HAP-1 (cell line): ENCODE measurements around the gene MPZL3.

Source experiments
- DNase-seq, 2 experiments: peaks; one replicate each; pipeline ENCODE4 v3.0.0-alpha.2; 2016 to 2020; ENCODE audit warnings: low spot score in 2 of 2
- H3K27me3 ChIP-seq: fragments of 250-450 bp; sonication (Bioruptor Pico); 2 replicates; pipeline ENCODE4 v1.5.1; 2020; ENCODE audit warnings: low read depth, mild to moderate bottlenecking, moderate library complexity
- H3K36me3 ChIP-seq: fragments of 250-450 bp; sonication (Bioruptor Pico); replicated peaks from 2 replicates; pipeline ENCODE4 v1.5.1; 2020; ENCODE audit warnings: mild to moderate bottlenecking
- H3K4me1 ChIP-seq: fragments of 250-450 bp; sonication (Bioruptor Pico); 2 replicates; pipeline ENCODE4 v1.5.1; 2020; ENCODE audit warnings: mild to moderate bottlenecking
- H3K4me3 ChIP-seq: fragments of 250-450 bp; sonication (Bioruptor Pico); 2 replicates; pipeline ENCODE4 v1.5.1; 2020; ENCODE audit warnings: mild to moderate bottlenecking, moderate library complexity
- H3K9me3 ChIP-seq: fragments of 250-450 bp; sonication (Bioruptor Pico); 2 replicates; pipeline ENCODE4 v1.5.1; 2020; ENCODE audit warnings: mild to moderate bottlenecking, moderate library complexity
- in situ Hi-C: fragments of 300-500 bp; cut with MboI; formaldehyde crosslinking; loops from 3 replicates; pipeline ENCODE4 v1.14.3; 2020; ENCODE audit warnings: low sequenced_read_pairs, inconsistent platforms, mixed read lengths

Gene MPZL3

GRCh38 chr11:118219244-118219643 is 32.9 kb downstream of the MPZL3 start:
- in situ Hi-C loops: no loop called here

GRCh38 chr11:118217575-118217974 is 34.6 kb downstream of the MPZL3 start:
- Histone ChIP-seq H3K9me3 (no peaks in the 10 kb centered on the region), H3K4me1 (no peaks in the 10 kb centered on the region), H3K27me3 (peaks cover 30% of the 10 kb centered on the region), H3K4me3 (no peak overlapping the region), H3K36me3 (no peaks in the 10 kb centered on the region)
- no peak for DNase-seq
- in situ Hi-C loops: no loop called here

More at GRCh38 chr11:118219244-118219643, 32.9 kb downstream of the MPZL3 start:
- H3K4me3 ChIP-seq: no peak overlapping the region
- no peaks in the 10 kb centered on the region for H3K9me3 ChIP-seq
- no peak for DNase-seq
- peaks cover 16% of the 10 kb centered on the region for H3K27me3 ChIP-seq
- no peaks in the 10 kb centered on the region for H3K4me1 ChIP-seq
- no peaks in the 10 kb centered on the region for H3K36me3 ChIP-seq

- no peak for DNase-seq
- H3K9me3 ChIP-seq: no peaks in the 10 kb centered on the region
- in situ Hi-C loops: no loop called here
- H3K36me3 ChIP-seq: no peaks in the 10 kb centered on the region
- H3K27me3 ChIP-seq: peaks cover 36% of the 10 kb centered on the region
- H3K4me3 ChIP-seq: no peak overlapping the region
- no peaks in the 10 kb centered on the region for H3K4me1 ChIP-seq
Measured at GRCh38 chr11:118216621-118217481, 35.3 kb downstream of the MPZL3 start.

- H3K4me3 ChIP-seq: no peak overlapping the region
- peaks cover 33% of the 10 kb centered on the region for H3K27me3 ChIP-seq
- in situ Hi-C loops: no loop called here
- peaks cover 4% of the 10 kb centered on the region; the same call in 1 of the 2 replicates for H3K4me1 ChIP-seq
- H3K36me3 ChIP-seq: no peaks in the 10 kb centered on the region
- no peaks in the 10 kb centered on the region for H3K9me3 ChIP-seq
- DNase-seq: no peak
Measured at GRCh38 chr11:118215765-118216164, 36.4 kb downstream of the MPZL3 start.

- in situ Hi-C loops: no loop called here
- no peaks in the 10 kb centered on the region for H3K36me3 ChIP-seq
- H3K4me1 ChIP-seq: peaks cover 4% of the 10 kb centered on the region; the same call in 1 of the 2 replicates
- H3K9me3 ChIP-seq: no peaks in the 10 kb centered on the region
- H3K4me3 ChIP-seq: no peak overlapping the region
- peaks cover 33% of the 10 kb centered on the region for H3K27me3 ChIP-seq
- no peak for DNase-seq
Measured at GRCh38 chr11:118215262-118215661, 36.9 kb downstream of the MPZL3 start.

DNA sequence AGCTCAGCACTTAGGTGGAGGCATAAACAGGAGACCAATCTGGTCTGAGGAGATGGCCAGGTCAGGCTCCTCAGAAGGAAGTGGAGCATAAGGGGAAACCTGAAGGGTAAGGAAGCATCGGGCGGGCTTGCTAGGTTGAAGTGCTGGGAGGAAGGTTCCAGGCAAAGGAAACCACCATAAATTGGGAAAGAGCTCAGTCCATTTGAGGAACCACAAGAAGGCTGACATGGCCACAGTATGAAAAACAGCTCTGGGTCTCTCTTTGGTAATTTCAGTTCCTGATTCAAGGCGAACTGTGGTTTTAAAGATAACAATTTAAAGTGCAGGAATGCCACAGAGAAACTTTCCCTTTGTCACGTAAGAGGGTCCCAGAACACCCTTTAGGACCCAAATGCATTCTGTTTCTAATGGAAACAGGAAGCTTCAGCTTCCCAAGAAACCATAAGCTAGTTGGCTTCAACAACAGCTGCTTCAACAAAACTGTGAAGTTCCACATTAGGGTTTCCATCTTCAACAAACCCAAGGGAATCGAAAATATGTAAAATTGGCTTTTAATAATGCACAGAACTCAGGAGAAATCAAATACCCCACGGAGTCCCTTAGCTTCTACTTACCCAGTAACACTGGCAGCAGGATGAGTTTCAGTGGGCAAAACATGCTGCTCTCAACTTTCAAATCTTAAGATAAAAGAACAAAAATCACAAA is 37.8 kb downstream of the MPZL3 start:
- no peak for DNase-seq
- no peaks in the 10 kb centered on the region for H3K36me3 ChIP-seq
- H3K4me1 ChIP-seq: peaks cover 4% of the 10 kb centered on the region; the same call in 1 of the 2 replicates
- in situ Hi-C loops: no loop called here
- H3K4me3 ChIP-seq: no peak overlapping the region
- H3K27me3 ChIP-seq: peaks cover 33% of the 10 kb centered on the region
- no peaks in the 10 kb centered on the region for H3K9me3 ChIP-seq

DNA sequence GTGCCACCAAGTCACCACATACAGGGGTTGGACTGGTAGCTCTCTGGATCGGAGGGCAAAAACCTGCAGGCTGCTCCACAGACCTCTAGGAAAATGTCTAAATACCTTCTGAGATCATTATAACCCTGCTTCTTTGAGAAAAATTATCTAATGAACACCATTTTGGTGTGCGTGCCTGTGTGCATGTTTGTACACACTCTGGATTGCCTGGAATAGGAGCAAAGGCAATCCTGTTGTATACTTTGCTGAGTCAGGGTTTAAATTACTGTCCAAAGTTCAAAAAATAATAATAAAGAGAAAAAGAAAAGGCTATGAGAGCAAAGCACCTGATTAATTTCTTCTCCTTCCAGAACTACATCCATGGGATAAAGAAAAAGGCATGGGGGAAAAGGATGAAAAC is 38.4 kb downstream of the MPZL3 start:
- Histone ChIP-seq H3K4me1 (peaks cover 4% of the 10 kb centered on the region; the same call in 1 of the 2 replicates), H3K9me3 (no peaks in the 10 kb centered on the region), H3K27me3 (peaks cover 33% of the 10 kb centered on the region), H3K4me3 (no peak overlapping the region), H3K36me3 (no peaks in the 10 kb centered on the region)
- in situ Hi-C loops: no loop called here
- DNase-seq: no peak

DNA sequence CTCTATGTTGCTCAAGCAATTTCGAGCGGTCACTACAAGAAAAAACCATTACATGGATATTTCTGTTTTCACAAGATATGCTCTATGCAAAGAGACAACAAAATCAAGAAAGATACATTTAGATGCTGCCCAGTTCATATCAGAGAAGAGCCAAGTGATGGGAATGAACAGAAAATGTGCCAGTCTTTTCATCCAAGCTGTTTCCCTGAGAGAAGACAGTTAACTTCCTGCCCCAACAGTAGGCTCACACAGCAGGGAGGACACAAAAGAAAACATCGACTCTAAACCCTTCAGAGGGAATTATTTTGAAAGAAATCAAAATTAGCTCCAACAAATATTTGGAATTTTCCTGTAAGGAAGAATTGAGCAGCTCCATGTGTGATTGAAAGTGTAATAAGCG is 39.0 kb downstream of the MPZL3 start:
- Histone ChIP-seq H3K27me3 (peaks cover 33% of the 10 kb centered on the region), H3K9me3 (no peaks in the 10 kb centered on the region), H3K36me3 (no peaks in the 10 kb centered on the region), H3K4me3 (no peak overlapping the region), H3K4me1 (peaks cover 4% of the 10 kb centered on the region; the same call in 1 of the 2 replicates)
- in situ Hi-C loops: no loop called here
- no peak for DNase-seq

DNA sequence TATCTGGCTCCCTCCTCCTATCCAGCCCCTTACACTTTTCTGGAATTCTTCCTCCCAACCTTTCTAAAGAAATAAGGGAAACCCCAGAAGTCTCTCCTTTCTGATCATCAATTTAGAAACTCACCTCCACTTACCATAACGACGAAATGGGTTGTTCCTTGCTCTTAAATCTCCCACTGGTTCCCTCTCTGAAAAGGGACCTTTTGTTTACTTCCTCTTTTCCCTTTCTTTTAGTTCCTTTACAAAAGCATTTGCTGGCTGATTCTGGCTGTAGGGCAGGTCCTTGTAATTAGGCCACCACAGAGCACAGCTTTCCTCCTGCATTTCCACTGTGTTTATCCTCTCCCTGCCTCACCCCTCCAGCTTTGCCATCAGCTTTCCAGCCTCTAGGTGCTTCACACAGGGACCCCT is 39.4 kb downstream of the MPZL3 start:
- no peak overlapping the region for H3K4me3 ChIP-seq
- no peak for DNase-seq
- in situ Hi-C loops: no loop called here

GRCh38 chr11:118212131-118212725 is 39.9 kb downstream of the MPZL3 start:
- H3K4me1 ChIP-seq: peaks cover 4% of the 10 kb centered on the region; the same call in 1 of the 2 replicates
- no peaks in the 10 kb centered on the region for H3K36me3 ChIP-seq
- no peak overlapping the region for H3K4me3 ChIP-seq
- in situ Hi-C loops: no loop called here
- no peak for DNase-seq
- peaks cover 35% of the 10 kb centered on the region for H3K27me3 ChIP-seq
- H3K9me3 ChIP-seq: no peaks in the 10 kb centered on the region

More for the DNA sequence above, 39.4 kb downstream of the MPZL3 start:
- Histone ChIP-seq H3K9me3 (no peaks in the 10 kb centered on the region), H3K4me1 (peaks cover 4% of the 10 kb centered on the region; the same call in 1 of the 2 replicates), H3K27me3 (peaks cover 33% of the 10 kb centered on the region), H3K36me3 (no peaks in the 10 kb centered on the region)

GRCh38 chr11:118211006-118211405 is 41.2 kb downstream of the MPZL3 start:
- no peaks in the 10 kb centered on the region for H3K36me3 ChIP-seq
- H3K4me1 ChIP-seq: peaks cover 4% of the 10 kb centered on the region; the same call in 1 of the 2 replicates
- H3K4me3 ChIP-seq: no peak overlapping the region
- peak; percentile 17 to 60 for DNase-seq
- H3K27me3 ChIP-seq: peaks cover 43% of the 10 kb centered on the region
- no peaks in the 10 kb centered on the region; the same call in 1 of the 2 replicates for H3K9me3 ChIP-seq
- in situ Hi-C loops: no loop called here

- no peak overlapping the region for H3K4me3 ChIP-seq
- no peaks in the 10 kb centered on the region for H3K36me3 ChIP-seq
- peaks cover 4% of the 10 kb centered on the region; the same call in 1 of the 2 replicates for H3K4me1 ChIP-seq
- H3K9me3 ChIP-seq: no peaks in the 10 kb centered on the region; the same call in 1 of the 2 replicates
- peaks cover 48% of the 10 kb centered on the region for H3K27me3 ChIP-seq
- DNase-seq: no peak
- in situ Hi-C loops: no loop called here
Measured at GRCh38 chr11:118210323-118210722, 41.8 kb downstream of the MPZL3 start.

DNA sequence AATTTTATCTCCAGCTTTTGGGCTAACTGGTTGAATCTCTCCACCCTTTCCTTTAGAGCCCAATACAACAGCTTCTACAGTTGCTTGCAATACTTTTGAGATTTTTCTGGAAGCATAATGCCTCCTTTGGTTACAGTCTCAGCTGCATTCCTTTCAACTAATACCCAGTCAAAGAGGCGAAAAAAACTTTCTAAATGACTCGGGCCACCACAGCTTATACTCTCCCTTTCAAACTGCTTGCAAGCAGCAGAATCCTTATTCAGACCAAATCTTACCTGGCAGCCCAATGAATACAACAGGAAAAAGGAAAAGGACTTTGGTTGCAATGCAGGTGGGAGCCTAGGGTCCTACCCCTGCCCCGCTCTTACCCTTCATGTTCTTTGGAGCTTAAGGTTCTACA is 43.1 kb downstream of the MPZL3 start:
- in situ Hi-C loops: no loop called here
- H3K27me3 ChIP-seq: peaks cover 40% of the 10 kb centered on the region
- H3K36me3 ChIP-seq: no peaks in the 10 kb centered on the region
- no peak overlapping the region for H3K4me3 ChIP-seq
- DNase-seq: no peak
- peaks cover 4% of the 10 kb centered on the region; the same call in 1 of the 2 replicates for H3K4me1 ChIP-seq
- H3K9me3 ChIP-seq: no peaks in the 10 kb centered on the region; the same call in 1 of the 2 replicates
